ENCODE data around the gene POU4F1. TPM values are rescaled to one million over a fixed set of nuclear protein-coding genes. Genes with fewer than 3 reads are reported as not detected.
"Not testable (repeated sequence)": the region's sequence is repeated elsewhere in the genome, so short reads cannot be mapped to it uniquely, and the experiment has no call there.

The POU4F1 gene
- total RNA-seq: under 1 TPM; 0.18 to 0.23 TPM

GRCh38 chr13:78603240-78603957 is at the start of gene POU4F1:
Gene POU4F1 (minus strand): TSS chr13:78603552. CDS start chr13:78603326, 226 bp downstream.
- ATAC-seq (peak; percentile 91), DNase-seq (peak; percentile 84)
- CTCF ChIA-PET: interaction anchor here (1.0 kb wide), 1 partner anchor 56 kb away, joined by 4 read pairs; the partner anchor contains the start of gene OBI1
- H3K36me3 Mint-ChIP-seq: peaks cover 7% of the 10 kb centered on the region
- peaks cover 40% of the 10 kb centered on the region for H3K4me1 Mint-ChIP-seq
- peak within 1 kb of the TSS; percentile 74 for H3K27ac Mint-ChIP-seq
- H3K27me3 Mint-ChIP-seq: peaks cover 91% of the 10 kb centered on the region
- H3K4me3 Mint-ChIP-seq: peak within 1 kb of the TSS; percentile 69
- H3K9me3 Mint-ChIP-seq (ENCODE audit: low read depth): no peaks in the 10 kb centered on the region

- Mint-ChIP-seq H3K4me1 (peaks cover 22% of the 10 kb centered on the region), H3K4me3 (no peak overlapping the region), H3K9me3 (ENCODE audit: low read depth) (no peaks in the 10 kb centered on the region), H3K36me3 (peaks cover 12% of the 10 kb centered on the region), H3K27me3 (no peaks in the 10 kb centered on the region), H3K27ac (no peak overlapping the region)
- CTCF ChIA-PET: no interaction called here
- ATAC-seq (no peak), DNase-seq (no peak)
These were observed 49.3 kb upstream of the POU4F1 start for GRCh38 chr13:78652651-78653050.

GRCh38 chr13:78650717-78651083 is 47.3 kb upstream of the POU4F1 start:
- CTCF ChIA-PET: no interaction called here
- no peak overlapping the region for H3K4me3 Mint-ChIP-seq
- H3K36me3 Mint-ChIP-seq: peaks cover 9% of the 10 kb centered on the region
- DNase-seq (no peak), ATAC-seq (no peak)
- H3K9me3 Mint-ChIP-seq (ENCODE audit: low read depth): no peaks in the 10 kb centered on the region
- H3K27me3 Mint-ChIP-seq: no peaks in the 10 kb centered on the region
- H3K27ac Mint-ChIP-seq: no peak overlapping the region
- peaks cover 12% of the 10 kb centered on the region for H3K4me1 Mint-ChIP-seq

- H3K4me1 Mint-ChIP-seq: peaks cover 8% of the 10 kb centered on the region
- CTCF ChIA-PET: no interaction called here
- DNase-seq: no peak
- peaks cover 6% of the 10 kb centered on the region for H3K36me3 Mint-ChIP-seq
- no peak overlapping the region for H3K4me3 Mint-ChIP-seq
- no peak overlapping the region for H3K27ac Mint-ChIP-seq
- ATAC-seq: no peak
- no peaks in the 10 kb centered on the region for H3K27me3 Mint-ChIP-seq
- no peaks in the 10 kb centered on the region for H3K9me3 Mint-ChIP-seq (ENCODE audit: low read depth)
These were observed 46.8 kb upstream of the POU4F1 start for GRCh38 chr13:78649997-78650716.

- DNase-seq; H3K4me3 Mint-ChIP-seq; H3K27ac Mint-ChIP-seq; CTCF ChIA-PET; H3K27me3 Mint-ChIP-seq; H3K9me3 Mint-ChIP-seq (ENCODE audit: low read depth); ATAC-seq; H3K4me1 Mint-ChIP-seq: not testable (repeated sequence)
- H3K36me3 Mint-ChIP-seq: peaks cover 12% of the 10 kb centered on the region
These were observed 43.8 kb upstream of the POU4F1 start for GRCh38 chr13:78647109-78647678.

GRCh38 chr13:78638216-78638615 is 34.9 kb upstream of the POU4F1 start:
- ATAC-seq (peak; percentile 39), DNase-seq (no peak)
- no peaks in the 10 kb centered on the region for H3K27me3 Mint-ChIP-seq
- H3K27ac Mint-ChIP-seq: no peak overlapping the region
- no peak overlapping the region for H3K4me3 Mint-ChIP-seq
- H3K4me1 Mint-ChIP-seq: peaks cover 12% of the 10 kb centered on the region
- peaks cover 66% of the 10 kb centered on the region for H3K36me3 Mint-ChIP-seq
- CTCF ChIA-PET: no interaction called here
- no peaks in the 10 kb centered on the region for H3K9me3 Mint-ChIP-seq (ENCODE audit: low read depth)

- Mint-ChIP-seq H3K4me3 (no peak overlapping the region), H3K27ac (no peak overlapping the region), H3K36me3 (peaks cover 71% of the 10 kb centered on the region), H3K27me3 (no peaks in the 10 kb centered on the region), H3K4me1 (peaks cover 12% of the 10 kb centered on the region), H3K9me3 (ENCODE audit: low read depth) (no peaks in the 10 kb centered on the region)
- CTCF ChIA-PET: no interaction called here
- ATAC-seq (no peak), DNase-seq (no peak)
These were observed 33.1 kb upstream of the POU4F1 start for GRCh38 chr13:78636495-78636894.

- H3K4me1 Mint-ChIP-seq: no peaks in the 10 kb centered on the region
- no peaks in the 10 kb centered on the region for H3K27me3 Mint-ChIP-seq
- no peak for DNase-seq
- CTCF ChIA-PET: interaction anchor here (0.7 kb wide), 1 partner anchor 15 kb away, joined by 3 read pairs; no protein-coding TSS in a partner anchor
- no peaks in the 10 kb centered on the region for H3K9me3 Mint-ChIP-seq (ENCODE audit: low read depth)
- H3K4me3 Mint-ChIP-seq: no peak overlapping the region
- ATAC-seq: no peak
- H3K36me3 Mint-ChIP-seq: peaks cover 69% of the 10 kb centered on the region
- no peak overlapping the region for H3K27ac Mint-ChIP-seq
These were observed 29.6 kb upstream of the POU4F1 start for GRCh38 chr13:78632996-78633395.

GRCh38 chr13:78631077-78631476 is 27.7 kb upstream of the POU4F1 start:
- Mint-ChIP-seq H3K27me3 (no peaks in the 10 kb centered on the region), H3K4me1 (no peaks in the 10 kb centered on the region), H3K9me3 (ENCODE audit: low read depth) (no peaks in the 10 kb centered on the region), H3K27ac (no peak overlapping the region), H3K36me3 (peaks cover 62% of the 10 kb centered on the region), H3K4me3 (no peak overlapping the region)
- CTCF ChIA-PET: no interaction called here
- ATAC-seq (no peak), DNase-seq (no peak)

GRCh38 chr13:78630511-78630910 is 27.2 kb upstream of the POU4F1 start:
- H3K4me1 Mint-ChIP-seq: no peaks in the 10 kb centered on the region
- no peak for DNase-seq
- peaks cover 64% of the 10 kb centered on the region for H3K36me3 Mint-ChIP-seq
- no peak for ATAC-seq
- H3K4me3 Mint-ChIP-seq: no peak overlapping the region
- no peak overlapping the region for H3K27ac Mint-ChIP-seq
- no peaks in the 10 kb centered on the region for H3K9me3 Mint-ChIP-seq (ENCODE audit: low read depth)
- CTCF ChIA-PET: no interaction called here
- no peaks in the 10 kb centered on the region for H3K27me3 Mint-ChIP-seq

- Mint-ChIP-seq H3K9me3 (ENCODE audit: low read depth) (no peaks in the 10 kb centered on the region), H3K36me3 (peaks cover 39% of the 10 kb centered on the region), H3K4me1 (no peaks in the 10 kb centered on the region), H3K4me3 (no peak overlapping the region), H3K27me3 (no peaks in the 10 kb centered on the region), H3K27ac (no peak overlapping the region)
- DNase-seq: no peak
- CTCF ChIA-PET: no interaction called here
- no peak for ATAC-seq
These were observed 22.0 kb upstream of the POU4F1 start for GRCh38 chr13:78625384-78625783.

GRCh38 chr13:78623132-78623531 is 19.8 kb upstream of the POU4F1 start:
- H3K36me3 Mint-ChIP-seq: peaks cover 32% of the 10 kb centered on the region
- H3K27me3 Mint-ChIP-seq: no peaks in the 10 kb centered on the region
- H3K27ac Mint-ChIP-seq: no peak overlapping the region
- H3K9me3 Mint-ChIP-seq (ENCODE audit: low read depth): no peaks in the 10 kb centered on the region
- no peak overlapping the region for H3K4me3 Mint-ChIP-seq
- CTCF ChIA-PET: no interaction called here
- no peaks in the 10 kb centered on the region for H3K4me1 Mint-ChIP-seq
- ATAC-seq (no peak), DNase-seq (no peak)

GRCh38 chr13:78620936-78621470 is 17.7 kb upstream of the POU4F1 start:
- H3K4me3 Mint-ChIP-seq: no peak overlapping the region
- H3K27me3 Mint-ChIP-seq: no peaks in the 10 kb centered on the region
- DNase-seq (no peak), ATAC-seq (no peak)
- H3K9me3 Mint-ChIP-seq (ENCODE audit: low read depth): no peaks in the 10 kb centered on the region
- H3K27ac Mint-ChIP-seq: no peak overlapping the region
- CTCF ChIA-PET: no interaction called here
- H3K36me3 Mint-ChIP-seq: peaks cover 41% of the 10 kb centered on the region
- H3K4me1 Mint-ChIP-seq: no peaks in the 10 kb centered on the region

Data from activated CD8-positive, alpha-beta memory T cell treated with anti-CD3 and anti-CD28 coated beads, Interleukin-2, amount 10 ng/mL, durations not matched to agents 7 days and 5 days (primary cell).